ENCODE results near the gene RUFY3.
"Not testable (repeated sequence)": the region's sequence is repeated elsewhere in the genome, so short reads cannot be mapped to it uniquely, and the experiment has no call there.

The RUFY3 gene

DNA sequence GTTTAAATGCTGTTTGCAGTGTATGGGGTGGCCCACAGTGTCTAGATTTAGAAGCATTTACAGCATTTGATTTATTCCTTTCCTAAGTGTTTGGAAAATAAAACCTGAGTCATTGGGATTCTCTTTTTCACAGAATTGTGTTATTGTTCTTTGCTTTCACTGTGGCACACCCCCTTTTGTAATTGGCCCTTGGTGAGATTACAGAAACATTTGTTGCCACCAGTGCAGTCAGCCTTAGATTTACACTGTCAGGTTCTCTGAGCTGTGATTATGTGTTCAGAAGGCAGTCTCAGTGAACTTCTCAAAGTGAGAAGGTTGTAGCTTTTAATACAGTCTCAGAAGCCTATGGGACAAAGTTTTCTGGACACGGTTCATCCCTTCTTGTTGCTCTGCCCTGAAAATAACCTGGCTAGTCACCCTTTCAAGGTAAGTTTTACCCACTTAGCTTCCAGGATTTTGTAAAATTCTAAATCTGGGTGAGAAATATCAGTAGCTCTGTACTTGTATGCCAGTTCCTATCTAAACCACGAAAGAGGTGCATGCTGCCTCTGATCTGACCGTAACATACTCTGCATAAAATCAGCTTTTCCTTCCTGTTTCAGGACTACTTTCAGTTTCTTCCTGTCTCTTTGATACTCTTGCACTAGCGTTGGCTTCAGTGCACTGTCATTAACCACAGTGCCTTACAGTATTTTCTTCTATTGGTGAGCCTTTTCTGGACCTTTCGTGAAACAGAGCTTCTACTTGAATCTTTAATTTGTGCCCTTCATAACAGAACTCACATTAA lies 12.6 kb downstream of the RUFY3 start:
- TF ChIP-seq, protein P1, sequence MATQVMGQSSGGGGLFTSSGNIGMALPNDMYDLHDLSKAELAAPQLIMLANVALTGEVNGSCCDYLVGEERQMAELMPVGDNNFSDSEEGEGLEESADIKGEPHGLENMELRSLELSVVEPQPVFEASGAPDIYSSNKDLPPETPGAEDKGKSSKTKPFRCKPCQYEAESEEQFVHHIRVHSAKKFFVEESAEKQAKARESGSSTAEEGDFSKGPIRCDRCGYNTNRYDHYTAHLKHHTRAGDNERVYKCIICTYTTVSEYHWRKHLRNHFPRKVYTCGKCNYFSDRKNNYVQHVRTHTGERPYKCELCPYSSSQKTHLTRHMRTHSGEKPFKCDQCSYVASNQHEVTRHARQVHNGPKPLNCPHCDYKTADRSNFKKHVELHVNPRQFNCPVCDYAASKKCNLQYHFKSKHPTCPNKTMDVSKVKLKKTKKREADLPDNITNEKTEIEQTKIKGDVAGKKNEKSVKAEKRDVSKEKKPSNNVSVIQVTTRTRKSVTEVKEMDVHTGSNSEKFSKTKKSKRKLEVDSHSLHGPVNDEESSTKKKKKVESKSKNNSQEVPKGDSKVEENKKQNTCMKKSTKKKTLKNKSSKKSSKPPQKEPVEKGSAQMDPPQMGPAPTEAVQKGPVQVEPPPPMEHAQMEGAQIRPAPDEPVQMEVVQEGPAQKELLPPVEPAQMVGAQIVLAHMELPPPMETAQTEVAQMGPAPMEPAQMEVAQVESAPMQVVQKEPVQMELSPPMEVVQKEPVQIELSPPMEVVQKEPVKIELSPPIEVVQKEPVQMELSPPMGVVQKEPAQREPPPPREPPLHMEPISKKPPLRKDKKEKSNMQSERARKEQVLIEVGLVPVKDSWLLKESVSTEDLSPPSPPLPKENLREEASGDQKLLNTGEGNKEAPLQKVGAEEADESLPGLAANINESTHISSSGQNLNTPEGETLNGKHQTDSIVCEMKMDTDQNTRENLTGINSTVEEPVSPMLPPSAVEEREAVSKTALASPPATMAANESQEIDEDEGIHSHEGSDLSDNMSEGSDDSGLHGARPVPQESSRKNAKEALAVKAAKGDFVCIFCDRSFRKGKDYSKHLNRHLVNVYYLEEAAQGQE (IDR thresholded peaks at IDR 0.05; ENCODE audit: insufficient replicate concordance, low read depth), result no peak
- TF ChIP-seq SPI1 (IDR thresholded peaks at IDR 0.05; ENCODE audit: borderline replicate concordance, low read depth) (peak; percentile 28; the same call in 1 of the 2 replicates), POLR2AphosphoS5 (IDR thresholded peaks at IDR 0.05; ENCODE audit: low read depth) (peak; percentile 40; the same call in 1 of the 2 replicates)
- Histone ChIP-seq H3K27me3 (ENCODE audit: insufficient read depth, poor library complexity, severe bottlenecking) (no peaks in the 10 kb centered on the region), H3K4me3 (replicated peaks; ENCODE audit: insufficient read depth, low read length) (peak overlapping the region; percentile 26), H3K27ac (replicated peaks) (peak overlapping the region; percentile 69)
- peak in 1 of 2 experiments; percentile 66 for DNase-seq (ENCODE audit: low read depth in 1 of 2, low spot score in 1 of 2)

GRCh38 chr4:70734971-70735370 lies 13.2 kb downstream of the RUFY3 start:
- TF ChIP-seq SPI1 (IDR thresholded peaks at IDR 0.05; ENCODE audit: borderline replicate concordance, low read depth), result no peak
- TF ChIP-seq, protein P1 (IDR thresholded peaks at IDR 0.05; ENCODE audit: insufficient replicate concordance, low read depth), result no peak
- TF ChIP-seq, protein P2, sequence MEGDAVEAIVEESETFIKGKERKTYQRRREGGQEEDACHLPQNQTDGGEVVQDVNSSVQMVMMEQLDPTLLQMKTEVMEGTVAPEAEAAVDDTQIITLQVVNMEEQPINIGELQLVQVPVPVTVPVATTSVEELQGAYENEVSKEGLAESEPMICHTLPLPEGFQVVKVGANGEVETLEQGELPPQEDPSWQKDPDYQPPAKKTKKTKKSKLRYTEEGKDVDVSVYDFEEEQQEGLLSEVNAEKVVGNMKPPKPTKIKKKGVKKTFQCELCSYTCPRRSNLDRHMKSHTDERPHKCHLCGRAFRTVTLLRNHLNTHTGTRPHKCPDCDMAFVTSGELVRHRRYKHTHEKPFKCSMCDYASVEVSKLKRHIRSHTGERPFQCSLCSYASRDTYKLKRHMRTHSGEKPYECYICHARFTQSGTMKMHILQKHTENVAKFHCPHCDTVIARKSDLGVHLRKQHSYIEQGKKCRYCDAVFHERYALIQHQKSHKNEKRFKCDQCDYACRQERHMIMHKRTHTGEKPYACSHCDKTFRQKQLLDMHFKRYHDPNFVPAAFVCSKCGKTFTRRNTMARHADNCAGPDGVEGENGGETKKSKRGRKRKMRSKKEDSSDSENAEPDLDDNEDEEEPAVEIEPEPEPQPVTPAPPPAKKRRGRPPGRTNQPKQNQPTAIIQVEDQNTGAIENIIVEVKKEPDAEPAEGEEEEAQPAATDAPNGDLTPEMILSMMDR (IDR thresholded peaks at IDR 0.05; ENCODE audit: insufficient read depth, low read length), result no peak
- no peak for TF ChIP-seq GABPA (IDR thresholded peaks at IDR 0.05; ENCODE audit: low read depth)
- TF ChIP-seq POLR2AphosphoS5 (IDR thresholded peaks at IDR 0.05; ENCODE audit: low read depth), result no peak
- Histone ChIP-seq H3K27me3 (ENCODE audit: insufficient read depth, poor library complexity, severe bottlenecking) (no peaks in the 10 kb centered on the region), H3K27ac (replicated peaks) (peak overlapping the region; percentile 69), H3K4me3 (replicated peaks; ENCODE audit: insufficient read depth, low read length) (peak overlapping the region; percentile 26; the same call in 1 of the 2 replicates)
- DNase-seq (ENCODE audit: low read depth in 1 of 2, low spot score in 1 of 2), result peak in 1 of 2 experiments; percentile 4

GRCh38 chr4:70735915-70736314 lies 14.2 kb downstream of the RUFY3 start:
- DNase-seq (ENCODE audit: low read depth in 1 of 2, low spot score in 1 of 2), result peak in 1 of 2 experiments; percentile 73
- H3K4me3 ChIP-seq (replicated peaks; ENCODE audit: insufficient read depth, low read length); H3K27me3 ChIP-seq (ENCODE audit: insufficient read depth, poor library complexity, severe bottlenecking): not testable (repeated sequence)
- H3K27ac ChIP-seq (replicated peaks), result peak overlapping the region; percentile 64

DNA sequence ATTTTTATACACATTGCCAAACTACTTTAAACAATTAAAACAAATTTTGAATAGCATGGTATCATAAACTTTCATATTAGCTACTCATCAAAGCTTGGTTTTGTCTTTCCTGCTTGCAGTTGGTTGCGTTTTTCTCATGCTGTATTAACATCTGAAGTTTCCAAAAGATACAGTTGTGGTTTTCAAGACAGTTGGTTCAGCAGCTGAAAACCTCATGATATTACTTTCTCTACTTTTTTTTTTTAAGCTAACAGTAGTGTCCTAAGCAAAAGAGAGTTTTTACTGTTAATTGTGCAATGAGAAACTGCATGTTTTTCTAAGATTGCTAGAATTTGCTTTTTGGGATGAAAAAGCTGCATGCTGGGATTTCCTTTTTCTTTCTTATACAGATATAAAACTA lies 15.2 kb downstream of the RUFY3 start:
- H3K27me3 ChIP-seq (ENCODE audit: insufficient read depth, poor library complexity, severe bottlenecking), result no peaks in the 10 kb centered on the region
- H3K27ac ChIP-seq (replicated peaks), result peak overlapping the region; percentile 64
- TF ChIP-seq, protein P1 (IDR thresholded peaks at IDR 0.05; ENCODE audit: insufficient replicate concordance, low read depth), result no peak
- no peak for TF ChIP-seq POLR2AphosphoS5 (IDR thresholded peaks at IDR 0.05; ENCODE audit: low read depth)
- TF ChIP-seq GABPA (IDR thresholded peaks at IDR 0.05; ENCODE audit: low read depth), result no peak
- TF ChIP-seq SPI1 (IDR thresholded peaks at IDR 0.05; ENCODE audit: borderline replicate concordance, low read depth), result no peak
- TF ChIP-seq, protein P2 (IDR thresholded peaks at IDR 0.05; ENCODE audit: insufficient read depth, low read length), result no peak
- H3K4me3 ChIP-seq (replicated peaks; ENCODE audit: insufficient read depth, low read length), result no peak overlapping the region
- DNase-seq (ENCODE audit: low read depth in 1 of 2, low spot score in 1 of 2), result peak in 1 of 2 experiments; percentile 5
